Measurements from ENCODE around the gene BTG1. TPM values are rescaled to one million over a fixed set of nuclear protein-coding genes. Genes with fewer than 3 reads are reported as not detected.

The BTG1 gene
- total and polyA plus RNA-seq, 2 experiments from 2014 or later = 61.2 to 219 TPM

- peaks cover 17% of the 10 kb centered on the region for H3K36me3 ChIP-seq
- no peaks in the 10 kb centered on the region for H3K27me3 ChIP-seq
- DNase-seq (ENCODE audit: low read depth in 1 of 2, low spot score in 1 of 2) = peak; percentile 51 to 52
- TF ChIP-seq, protein P1, sequence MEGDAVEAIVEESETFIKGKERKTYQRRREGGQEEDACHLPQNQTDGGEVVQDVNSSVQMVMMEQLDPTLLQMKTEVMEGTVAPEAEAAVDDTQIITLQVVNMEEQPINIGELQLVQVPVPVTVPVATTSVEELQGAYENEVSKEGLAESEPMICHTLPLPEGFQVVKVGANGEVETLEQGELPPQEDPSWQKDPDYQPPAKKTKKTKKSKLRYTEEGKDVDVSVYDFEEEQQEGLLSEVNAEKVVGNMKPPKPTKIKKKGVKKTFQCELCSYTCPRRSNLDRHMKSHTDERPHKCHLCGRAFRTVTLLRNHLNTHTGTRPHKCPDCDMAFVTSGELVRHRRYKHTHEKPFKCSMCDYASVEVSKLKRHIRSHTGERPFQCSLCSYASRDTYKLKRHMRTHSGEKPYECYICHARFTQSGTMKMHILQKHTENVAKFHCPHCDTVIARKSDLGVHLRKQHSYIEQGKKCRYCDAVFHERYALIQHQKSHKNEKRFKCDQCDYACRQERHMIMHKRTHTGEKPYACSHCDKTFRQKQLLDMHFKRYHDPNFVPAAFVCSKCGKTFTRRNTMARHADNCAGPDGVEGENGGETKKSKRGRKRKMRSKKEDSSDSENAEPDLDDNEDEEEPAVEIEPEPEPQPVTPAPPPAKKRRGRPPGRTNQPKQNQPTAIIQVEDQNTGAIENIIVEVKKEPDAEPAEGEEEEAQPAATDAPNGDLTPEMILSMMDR (IDR thresholded peaks at IDR 0.05; ENCODE audit: low read depth, low read length) = no peak
- peak overlapping the region; percentile 99 for H3K27ac ChIP-seq
- no peaks in the 10 kb centered on the region for H3K9me3 ChIP-seq (ENCODE audit: low read depth)
- H3K4me1 ChIP-seq (ENCODE audit: low read depth) = peaks cover 6% of the 10 kb centered on the region
- peak overlapping the region; percentile 99 for H3K4me3 ChIP-seq
Observed at GRCh38 chr12:92144631-92145480, 790 bp downstream of the BTG1 start.

GRCh38 chr12:92143686-92144630 lies 1.7 kb downstream of the BTG1 start:
- peaks cover 10% of the 10 kb centered on the region for H3K4me1 ChIP-seq (ENCODE audit: low read depth)
- H3K27ac ChIP-seq = peak overlapping the region; percentile 99
- peak overlapping the region; percentile 99 for H3K4me3 ChIP-seq

DNA sequence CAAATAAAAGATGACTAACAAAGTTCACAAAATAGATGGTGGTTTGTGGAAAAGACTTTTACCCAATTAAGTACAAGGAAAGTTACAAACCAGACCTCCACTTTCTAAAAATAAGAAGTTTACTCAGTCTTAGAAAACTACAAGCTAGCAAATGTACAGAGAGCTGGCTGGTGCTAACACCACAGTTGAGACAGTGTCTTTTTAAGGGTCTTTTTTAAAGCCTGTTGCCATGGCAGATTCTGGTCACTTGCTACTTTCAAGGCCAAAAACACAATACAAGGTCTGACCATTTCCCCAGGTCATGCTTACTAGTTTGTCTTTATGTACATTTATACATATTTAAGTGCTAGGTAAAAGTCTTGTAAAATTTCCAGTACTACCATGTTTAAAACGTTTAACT lies 2.4 kb downstream of the BTG1 start:
- no peak for DNase-seq (ENCODE audit: low read depth in 1 of 2, low spot score in 1 of 2)
- Histone ChIP-seq H3K27ac (peak overlapping the region; percentile 99), H3K4me1 (ENCODE audit: low read depth) (peaks cover 15% of the 10 kb centered on the region), H3K36me3 (peaks cover 17% of the 10 kb centered on the region), H3K9me3 (ENCODE audit: low read depth) (no peaks in the 10 kb centered on the region), H3K27me3 (no peaks in the 10 kb centered on the region), H3K4me3 (peak overlapping the region; percentile 99)
- TF ChIP-seq, protein P1 (IDR thresholded peaks at IDR 0.05; ENCODE audit: low read depth, low read length) = no peak

More at GRCh38 chr12:92143686-92144630, 1.7 kb downstream of the BTG1 start:
- H3K9me3 ChIP-seq (ENCODE audit: low read depth) = no peaks in the 10 kb centered on the region
- TF ChIP-seq, protein P1 (IDR thresholded peaks at IDR 0.05; ENCODE audit: low read depth, low read length) = peak; percentile 84
- peak; percentile 94 to 98 for DNase-seq (ENCODE audit: low read depth in 1 of 2, low spot score in 1 of 2)
- H3K36me3 ChIP-seq = peaks cover 17% of the 10 kb centered on the region
- H3K27me3 ChIP-seq = no peaks in the 10 kb centered on the region

- Histone ChIP-seq H3K4me3 (peak overlapping the region; percentile 99), H3K9me3 (ENCODE audit: low read depth) (no peaks in the 10 kb centered on the region), H3K4me1 (ENCODE audit: low read depth) (peaks cover 17% of the 10 kb centered on the region), H3K27me3 (no peaks in the 10 kb centered on the region), H3K36me3 (peaks cover 17% of the 10 kb centered on the region), H3K27ac (peak overlapping the region; percentile 99)
- TF ChIP-seq, protein P1 (IDR thresholded peaks at IDR 0.05; ENCODE audit: low read depth, low read length) = no peak
- DNase-seq (ENCODE audit: low read depth in 1 of 2, low spot score in 1 of 2) = no peak
Observed at GRCh38 chr12:92142251-92142926, 3.3 kb downstream of the BTG1 start.

GRCh38 chr12:92141591-92142121 lies 4.0 kb downstream of the BTG1 start:
- no peak for DNase-seq (ENCODE audit: low read depth in 1 of 2, low spot score in 1 of 2)

More at GRCh38 chr12:92141591-92142121, 4.0 kb downstream of the BTG1 start:
- Histone ChIP-seq H3K4me1 (ENCODE audit: low read depth) (peaks cover 25% of the 10 kb centered on the region), H3K4me3 (peak overlapping the region; percentile 99), H3K36me3 (peaks cover 17% of the 10 kb centered on the region), H3K27ac (peak overlapping the region; percentile 99), H3K27me3 (no peaks in the 10 kb centered on the region), H3K9me3 (ENCODE audit: low read depth) (no peaks in the 10 kb centered on the region)
- TF ChIP-seq, protein P1 (IDR thresholded peaks at IDR 0.05; ENCODE audit: low read depth, low read length) = no peak
